SK-N-SH (cell line): Measurements from ENCODE around the gene HK2.

Experiments
- CTCF ChIP-seq: fragments of 200-600 bp; sonication (generic); IDR thresholded peaks from 2 replicates; pipeline ENCODE4 v1.6.1; 2017; ENCODE audit warnings: antibody characterized with exemption, mild to moderate bottlenecking, moderate library complexity
- EP300 ChIP-seq, 2 experiments: IDR thresholded peaks; 2 replicates each; pipeline versions ENCODE4 v1.4.0 to v1.6.1; 2012; ENCODE audit warnings: borderline replicate concordance in 1 of 2, low read depth in 1 of 2, low read length in 1 of 2
- EZH2phosphoT487 ChIP-seq: fragments of 200-600 bp; sonication (generic); IDR thresholded peaks from 2 replicates; pipeline ENCODE4 v1.6.1; 2017; ENCODE audit warnings: low read depth, mixed run types, mild to moderate bottlenecking, antibody characterized with exemption, moderate library complexity, borderline replicate concordance
- FOXM1 ChIP-seq: IDR thresholded peaks from 2 replicates; pipeline ENCODE4 v1.4.0; 2012; ENCODE audit warnings: low read depth, mild to moderate bottlenecking
- GABPA ChIP-seq: IDR thresholded peaks from 2 replicates; pipeline ENCODE4 v1.4.0; 2012; ENCODE audit warnings: low read depth, mild to moderate bottlenecking
- JUND ChIP-seq: IDR thresholded peaks from 2 replicates; pipeline ENCODE4 v1.4.0; 2012
- POLR2AphosphoS5 ChIP-seq: IDR thresholded peaks from 2 replicates; pipeline ENCODE4 v1.6.1; 2012; ENCODE audit warnings: low read depth, low read length
- RAD21 ChIP-seq: IDR thresholded peaks from 2 replicates; pipeline ENCODE4 v1.6.1; 2012; ENCODE audit warnings: mild to moderate bottlenecking, low read length
- RCOR1 ChIP-seq: fragments of 150-350 bp; IDR thresholded peaks from 2 replicates; pipeline ENCODE4 v1.6.1; 2017; ENCODE audit warnings: antibody characterized with exemption, low read length
- SMC3 ChIP-seq: IDR thresholded peaks from 2 replicates; pipeline ENCODE4 v1.6.1; 2012; ENCODE audit warnings: low read depth, low read length, improper control_type of control experiment
- TCF12 ChIP-seq: IDR thresholded peaks from 2 replicates; pipeline ENCODE4 v1.4.0; 2012

GRCh38 chr2:74939919-74940812 is 106.2 kb downstream of the HK2 start:
- no peak for TF ChIP-seq JUND
- no peak for TF ChIP-seq TCF12
- TF ChIP-seq GABPA, result no peak
- TF ChIP-seq CTCF, result no peak
- TF ChIP-seq EP300 (IDR thresholded peaks at IDR 0.05; ENCODE audit: borderline replicate concordance in 1 of 2, low read depth in 1 of 2, low read length in 1 of 2), result no peak
- TF ChIP-seq POLR2AphosphoS5, result no peak
- no peak for TF ChIP-seq RAD21
- TF ChIP-seq FOXM1, result no peak
- no peak for TF ChIP-seq SMC3
- no peak for TF ChIP-seq EZH2phosphoT487
- TF ChIP-seq RCOR1, result no peak
